ENCODE measurements around the gene IGSF8. TPM values are rescaled to one million over a fixed set of nuclear protein-coding genes. Genes with fewer than 3 reads are reported as not detected.

The IGSF8 gene
- total RNA-seq, 4 donors from 2014 or later: 17.0 to 19.6 (median 17.2) TPM

- Histone ChIP-seq H3K9me3 (no peaks in the 10 kb centered on the region), H3K36me3 (peaks cover 0 to 55% (median 5%) of the 10 kb centered on the region in 3 donors), H3K27ac (no peak overlapping the region), H3K27me3 (no peaks in the 10 kb centered on the region), H3K4me1 (peaks cover 19 to 36% (median 19%) of the 10 kb centered on the region in 3 donors), H3K4me3 (no peak overlapping the region)
- TF ChIP-seq POLR2A (IDR thresholded peaks at IDR 0.05): no peak
- TF ChIP-seq, protein P1, sequence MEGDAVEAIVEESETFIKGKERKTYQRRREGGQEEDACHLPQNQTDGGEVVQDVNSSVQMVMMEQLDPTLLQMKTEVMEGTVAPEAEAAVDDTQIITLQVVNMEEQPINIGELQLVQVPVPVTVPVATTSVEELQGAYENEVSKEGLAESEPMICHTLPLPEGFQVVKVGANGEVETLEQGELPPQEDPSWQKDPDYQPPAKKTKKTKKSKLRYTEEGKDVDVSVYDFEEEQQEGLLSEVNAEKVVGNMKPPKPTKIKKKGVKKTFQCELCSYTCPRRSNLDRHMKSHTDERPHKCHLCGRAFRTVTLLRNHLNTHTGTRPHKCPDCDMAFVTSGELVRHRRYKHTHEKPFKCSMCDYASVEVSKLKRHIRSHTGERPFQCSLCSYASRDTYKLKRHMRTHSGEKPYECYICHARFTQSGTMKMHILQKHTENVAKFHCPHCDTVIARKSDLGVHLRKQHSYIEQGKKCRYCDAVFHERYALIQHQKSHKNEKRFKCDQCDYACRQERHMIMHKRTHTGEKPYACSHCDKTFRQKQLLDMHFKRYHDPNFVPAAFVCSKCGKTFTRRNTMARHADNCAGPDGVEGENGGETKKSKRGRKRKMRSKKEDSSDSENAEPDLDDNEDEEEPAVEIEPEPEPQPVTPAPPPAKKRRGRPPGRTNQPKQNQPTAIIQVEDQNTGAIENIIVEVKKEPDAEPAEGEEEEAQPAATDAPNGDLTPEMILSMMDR (IDR thresholded peaks at IDR 0.05): no peak
- 82 to 90% methylated on average over 2 to 7 of the region's 14 CpGs for whole genome bisulfite sequencing, 2 donors
- intact Hi-C loops (cut with DNase I): loop anchor here (10.0 kb wide), 1 partner anchor 160 kb away; no protein-coding TSS in a partner anchor
- DNase-seq: no peak
These were observed 3.6 kb downstream of the IGSF8 start for GRCh38 chr1:160094806-160095205.

GRCh38 chr1:160094291-160094625 lies 4.2 kb downstream of the IGSF8 start:
- no peak for TF ChIP-seq POLR2A (IDR thresholded peaks at IDR 0.05)
- TF ChIP-seq, protein P1 (IDR thresholded peaks at IDR 0.05): no peak
- no peaks in the 10 kb centered on the region for H3K27me3 ChIP-seq

GRCh38 chr1:160093624-160094290 lies 4.7 kb downstream of the IGSF8 start:
- H3K4me3 ChIP-seq: no peak overlapping the region
- no peaks in the 10 kb centered on the region for H3K9me3 ChIP-seq
- DNase-seq: no peak
- WGBS, 2 donors: 78 to 96% methylated on average over 3 to 8 of the region's 21 CpGs
- H3K4me1 ChIP-seq: peaks cover 19 to 27% (median 19%) of the 10 kb centered on the region in 3 donors
- H3K36me3 ChIP-seq: peaks cover 0 to 66% (median 5%) of the 10 kb centered on the region in 3 donors
- TF ChIP-seq POLR2A (IDR thresholded peaks at IDR 0.05): no peak
- TF ChIP-seq, protein P1 (IDR thresholded peaks at IDR 0.05): no peak
- no peak overlapping the region for H3K27ac ChIP-seq
- H3K27me3 ChIP-seq: no peaks in the 10 kb centered on the region
- intact Hi-C loops (cut with DNase I): loop anchor here (10.0 kb wide), 1 partner anchor 161 kb away; no protein-coding TSS in a partner anchor

More at GRCh38 chr1:160094291-160094625, 4.2 kb downstream of the IGSF8 start:
- no peak for DNase-seq
- 82 to 94% methylated on average over 4 of the region's 4 CpGs for WGBS, 2 donors
- H3K27ac ChIP-seq: no peak overlapping the region
- H3K4me3 ChIP-seq: no peak overlapping the region
- intact Hi-C loops (cut with DNase I): loop anchor here (10.0 kb wide), 1 partner anchor 161 kb away; no protein-coding TSS in a partner anchor
- H3K9me3 ChIP-seq: no peaks in the 10 kb centered on the region
- peaks cover 0 to 61% (median 5%) of the 10 kb centered on the region in 3 donors for H3K36me3 ChIP-seq
- peaks cover 19 to 31% (median 19%) of the 10 kb centered on the region in 3 donors for H3K4me1 ChIP-seq

DNA sequence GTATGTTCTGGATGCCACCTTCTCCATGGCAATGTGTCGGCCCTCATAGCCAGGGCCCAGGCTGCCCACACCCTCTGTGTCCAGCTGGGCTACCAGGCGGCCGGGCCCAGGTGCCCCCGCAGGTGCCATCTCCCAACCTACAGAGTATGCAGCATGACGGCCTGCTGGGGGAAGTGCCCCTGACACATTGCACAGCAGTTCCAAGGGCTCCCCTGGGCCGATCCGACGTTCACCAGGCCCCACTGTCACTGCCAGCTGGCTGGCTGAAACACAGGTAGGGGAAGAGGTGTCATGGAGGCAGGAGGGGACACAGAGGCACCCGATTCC lies 5.4 kb downstream of the IGSF8 start:
- H3K4me1 ChIP-seq: peaks cover 17 to 26% (median 19%) of the 10 kb centered on the region in 3 donors
- intact Hi-C loops (cut with DNase I): loop anchor here (10.0 kb wide), 1 partner anchor 162 kb away; no protein-coding TSS in a partner anchor
- H3K4me3 ChIP-seq: no peak overlapping the region
- no peak for DNase-seq
- H3K27ac ChIP-seq: no peak overlapping the region
- no peak for TF ChIP-seq POLR2A (IDR thresholded peaks at IDR 0.05)
- TF ChIP-seq, protein P1 (IDR thresholded peaks at IDR 0.05): no peak
- no peaks in the 10 kb centered on the region for H3K9me3 ChIP-seq
- H3K36me3 ChIP-seq: peaks cover 0 to 73% (median 5%) of the 10 kb centered on the region in 3 donors
- no peaks in the 10 kb centered on the region for H3K27me3 ChIP-seq
- WGBS, 2 donors: 43 to 82% methylated on average over 2 to 7 of the region's 9 CpGs

- intact Hi-C loops (cut with DNase I): loop anchor here (10.0 kb wide), 1 partner anchor 162 kb away; no protein-coding TSS in a partner anchor
- no peak for DNase-seq
- peaks cover 0 to 78% (median 5%) of the 10 kb centered on the region in 3 donors for H3K36me3 ChIP-seq
- H3K9me3 ChIP-seq: no peaks in the 10 kb centered on the region
- peaks cover 12 to 20% (median 16%) of the 10 kb centered on the region in 3 donors for H3K4me1 ChIP-seq
- no peaks in the 10 kb centered on the region for H3K27me3 ChIP-seq
- 84 to 90% methylated on average over 15 to 17 of the region's 32 CpGs for WGBS, 2 donors
- H3K27ac ChIP-seq: no peak overlapping the region
- no peak overlapping the region for H3K4me3 ChIP-seq
- TF ChIP-seq, protein P1 (IDR thresholded peaks at IDR 0.05): no peak
- no peak for TF ChIP-seq POLR2A (IDR thresholded peaks at IDR 0.05)
These were observed 5.9 kb downstream of the IGSF8 start for GRCh38 chr1:160092366-160093068.
